ENCODE results near the gene TEX26. TPM values are rescaled to one million over a fixed set of nuclear protein-coding genes. Genes with fewer than 3 reads are reported as not detected.
"Not testable (repeated sequence)": the region's sequence is repeated elsewhere in the genome, so short reads cannot be mapped to it uniquely, and the experiment has no call there.

Gene TEX26
- polyA plus RNA-seq, 1 of the 3 experiments (the other 2 are of a cell fraction), result not detected

DNA sequence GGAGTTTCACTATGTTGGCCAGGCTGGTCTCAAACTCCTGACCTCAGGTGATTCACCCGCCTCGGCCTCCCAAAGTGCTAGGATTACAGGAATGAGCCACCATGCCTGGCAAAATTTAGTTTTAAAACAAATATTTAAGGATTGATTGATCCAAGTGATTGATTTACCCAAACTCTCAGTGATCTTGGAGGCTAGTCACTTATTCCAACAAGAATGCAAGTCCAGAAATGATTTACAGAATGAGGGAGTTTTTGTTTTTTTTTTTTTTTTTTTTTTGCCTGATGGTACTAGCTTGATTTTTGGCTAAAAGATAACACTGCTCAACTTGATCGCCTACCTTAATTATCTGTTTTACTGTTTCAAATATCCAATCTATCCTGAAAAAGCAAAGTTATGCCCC, 5.7 kb upstream of the TEX26 start:
- Histone ChIP-seq H3K27me3 (ENCODE audit: insufficient read depth) (no peaks in the 10 kb centered on the region), H3K4me2 (no peak overlapping the region), H4K20me1 (ENCODE audit: insufficient read depth) (no peaks in the 10 kb centered on the region), H3K4me3 (ENCODE audit: low read depth in 2 of 2, low read length in 1 of 2) (no peak overlapping the region), H3K79me2 (ENCODE audit: insufficient read depth) (no peaks in the 10 kb centered on the region), H2AFZ (ENCODE audit: low read depth) (no peak overlapping the region), H3K27ac (ENCODE audit: low read depth in 2 of 2, low read length in 1 of 2) (no peak overlapping the region), H3K9me3 (no peaks in the 10 kb centered on the region), H3K9me2 (no peaks in the 10 kb centered on the region), H3K36me3 (replicated peaks in 1 of 2; ENCODE audit: control insufficient read depth in 1 of 2, insufficient read depth in 2 of 2, low read length in 1 of 2) (no peaks in the 10 kb centered on the region), H3K4me1 (ENCODE audit: control insufficient read depth in 1 of 2, insufficient read depth in 2 of 2, low read depth in 1 of 2, low read length in 1 of 2) (peaks cover 0 to 7% of the 10 kb centered on the region in 2 experiments; a peak in 1 of 4 replicates), H3K9ac (no peak overlapping the region), H3F3A (replicated peaks; ENCODE audit: insufficient read depth) (no peaks in the 10 kb centered on the region)
- TF ChIP-seq TEAD4 (IDR thresholded peaks at IDR 0.05; ENCODE audit: borderline replicate concordance, insufficient read depth) (no peak), RFX5 (IDR thresholded peaks at IDR 0.05; ENCODE audit: low read length) (no peak), POLR2AphosphoS5 (IDR thresholded peaks at IDR 0.05; ENCODE audit: low read depth, low read length) (no peak), RXRA (IDR thresholded peaks at IDR 0.05; ENCODE audit: borderline replicate concordance, low read depth) (no peak)
- TF ChIP-seq, protein P1, sequence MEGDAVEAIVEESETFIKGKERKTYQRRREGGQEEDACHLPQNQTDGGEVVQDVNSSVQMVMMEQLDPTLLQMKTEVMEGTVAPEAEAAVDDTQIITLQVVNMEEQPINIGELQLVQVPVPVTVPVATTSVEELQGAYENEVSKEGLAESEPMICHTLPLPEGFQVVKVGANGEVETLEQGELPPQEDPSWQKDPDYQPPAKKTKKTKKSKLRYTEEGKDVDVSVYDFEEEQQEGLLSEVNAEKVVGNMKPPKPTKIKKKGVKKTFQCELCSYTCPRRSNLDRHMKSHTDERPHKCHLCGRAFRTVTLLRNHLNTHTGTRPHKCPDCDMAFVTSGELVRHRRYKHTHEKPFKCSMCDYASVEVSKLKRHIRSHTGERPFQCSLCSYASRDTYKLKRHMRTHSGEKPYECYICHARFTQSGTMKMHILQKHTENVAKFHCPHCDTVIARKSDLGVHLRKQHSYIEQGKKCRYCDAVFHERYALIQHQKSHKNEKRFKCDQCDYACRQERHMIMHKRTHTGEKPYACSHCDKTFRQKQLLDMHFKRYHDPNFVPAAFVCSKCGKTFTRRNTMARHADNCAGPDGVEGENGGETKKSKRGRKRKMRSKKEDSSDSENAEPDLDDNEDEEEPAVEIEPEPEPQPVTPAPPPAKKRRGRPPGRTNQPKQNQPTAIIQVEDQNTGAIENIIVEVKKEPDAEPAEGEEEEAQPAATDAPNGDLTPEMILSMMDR (IDR thresholded peaks at IDR 0.05), result no peak
- POLR2A ChIA-PET, result no interaction called here
- 87% methylated on average over 3 of the region's 3 CpGs for WGBS (ENCODE audit: low lambda C conversion rate)
- CTCF ChIA-PET, result no interaction called here
- DNase-seq, result no peak

DNA sequence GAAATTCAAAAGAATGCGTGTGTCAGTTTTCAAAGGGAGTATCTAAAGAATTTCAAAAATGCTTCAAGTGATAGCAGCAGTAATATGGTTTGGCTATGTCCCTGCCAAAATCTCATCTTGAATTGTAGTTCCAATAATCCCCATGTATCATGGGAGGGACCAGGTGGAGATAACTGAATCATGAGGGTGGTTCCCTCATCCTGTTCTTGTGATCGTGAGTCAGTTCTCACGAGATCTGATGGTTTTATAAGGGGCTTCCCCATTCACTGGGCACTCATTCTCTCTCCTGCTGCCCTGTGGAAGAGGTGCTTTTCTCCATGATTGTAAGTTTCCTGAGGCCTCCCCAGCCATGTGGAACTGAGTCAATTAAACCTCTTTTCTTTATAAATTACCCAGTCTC, 5.3 kb upstream of the TEX26 start:
- H3K27ac ChIP-seq (ENCODE audit: low read depth in 2 of 2, low read length in 1 of 2); POLR2A ChIA-PET; DNase-seq: not testable (repeated sequence)

DNA sequence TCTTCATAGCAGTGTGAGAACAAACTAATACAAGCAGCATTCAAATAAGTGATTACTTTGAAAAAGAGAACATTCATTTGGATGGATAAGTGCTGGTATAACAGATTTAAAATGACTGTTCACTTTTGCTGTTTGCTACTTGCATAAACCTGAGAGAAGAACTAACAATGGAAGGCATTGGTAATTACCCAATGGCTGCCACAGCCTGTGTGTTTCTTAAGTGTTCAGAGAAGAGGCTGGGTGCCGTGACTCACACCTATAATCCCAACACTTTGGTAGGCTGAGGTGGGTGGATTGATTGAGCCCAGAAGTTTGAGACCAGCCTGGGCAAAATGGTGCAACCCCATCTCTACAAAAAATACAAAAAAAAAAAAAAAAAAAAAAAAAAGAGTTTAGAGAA, 4.9 kb upstream of the TEX26 start:
- no peak overlapping the region for H3K27ac ChIP-seq (ENCODE audit: low read depth in 2 of 2, low read length in 1 of 2)

More for the DNA sequence above, 5.3 kb upstream of the TEX26 start:
- H2AFZ ChIP-seq (ENCODE audit: low read depth); H3K4me2 ChIP-seq; H4K20me1 ChIP-seq (ENCODE audit: insufficient read depth); H3K9me3 ChIP-seq; H3F3A ChIP-seq (replicated peaks; ENCODE audit: insufficient read depth); H3K9ac ChIP-seq; H3K27me3 ChIP-seq (ENCODE audit: insufficient read depth); H3K4me1 ChIP-seq (ENCODE audit: control insufficient read depth in 1 of 2, insufficient read depth in 2 of 2, low read depth in 1 of 2, low read length in 1 of 2); H3K9me2 ChIP-seq; CTCF ChIA-PET; H3K79me2 ChIP-seq (ENCODE audit: insufficient read depth); H3K4me3 ChIP-seq (ENCODE audit: low read depth in 2 of 2, low read length in 1 of 2); H3K36me3 ChIP-seq (replicated peaks in 1 of 2; ENCODE audit: control insufficient read depth in 1 of 2, insufficient read depth in 2 of 2, low read length in 1 of 2): not testable (repeated sequence)
- 77% methylated on average over 3 of the region's 3 CpGs for WGBS (ENCODE audit: low lambda C conversion rate)

More for the DNA sequence above, 4.9 kb upstream of the TEX26 start:
- Histone ChIP-seq H3K36me3 (replicated peaks in 1 of 2; ENCODE audit: control insufficient read depth in 1 of 2, insufficient read depth in 2 of 2, low read length in 1 of 2) (no peaks in the 10 kb centered on the region), H3K9ac (no peak overlapping the region), H3K4me3 (ENCODE audit: low read depth in 2 of 2, low read length in 1 of 2) (no peak overlapping the region), H3F3A (replicated peaks; ENCODE audit: insufficient read depth) (no peaks in the 10 kb centered on the region), H3K4me2 (no peak overlapping the region), H3K27me3 (ENCODE audit: insufficient read depth) (no peaks in the 10 kb centered on the region), H3K9me2 (no peaks in the 10 kb centered on the region), H2AFZ (ENCODE audit: low read depth) (no peak overlapping the region), H3K4me1 (ENCODE audit: control insufficient read depth in 1 of 2, insufficient read depth in 2 of 2, low read depth in 1 of 2, low read length in 1 of 2) (peaks cover 0 to 7% of the 10 kb centered on the region in 2 experiments; a peak in 1 of 4 replicates), H3K9me3 (no peaks in the 10 kb centered on the region), H3K79me2 (ENCODE audit: insufficient read depth) (no peaks in the 10 kb centered on the region), H4K20me1 (ENCODE audit: insufficient read depth) (no peaks in the 10 kb centered on the region)
- ChIA-PET POLR2A (no interaction called here), CTCF (no interaction called here)
- TF ChIP-seq, protein P2, sequence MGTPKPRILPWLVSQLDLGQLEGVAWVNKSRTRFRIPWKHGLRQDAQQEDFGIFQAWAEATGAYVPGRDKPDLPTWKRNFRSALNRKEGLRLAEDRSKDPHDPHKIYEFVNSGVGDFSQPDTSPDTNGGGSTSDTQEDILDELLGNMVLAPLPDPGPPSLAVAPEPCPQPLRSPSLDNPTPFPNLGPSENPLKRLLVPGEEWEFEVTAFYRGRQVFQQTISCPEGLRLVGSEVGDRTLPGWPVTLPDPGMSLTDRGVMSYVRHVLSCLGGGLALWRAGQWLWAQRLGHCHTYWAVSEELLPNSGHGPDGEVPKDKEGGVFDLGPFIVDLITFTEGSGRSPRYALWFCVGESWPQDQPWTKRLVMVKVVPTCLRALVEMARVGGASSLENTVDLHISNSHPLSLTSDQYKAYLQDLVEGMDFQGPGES (IDR thresholded peaks at IDR 0.05; ENCODE audit: low read depth, low read length), result no peak
- TF ChIP-seq YY1 (IDR thresholded peaks at IDR 0.05; ENCODE audit: low read depth) (no peak), GATA2 (CRISPR knock-in tag; IDR thresholded peaks at IDR 0.05) (no peak), EZH2phosphoT487 (IDR thresholded peaks at IDR 0.05; ENCODE audit: borderline replicate concordance, low read depth) (no peak)
- TF ChIP-seq, protein P3, sequence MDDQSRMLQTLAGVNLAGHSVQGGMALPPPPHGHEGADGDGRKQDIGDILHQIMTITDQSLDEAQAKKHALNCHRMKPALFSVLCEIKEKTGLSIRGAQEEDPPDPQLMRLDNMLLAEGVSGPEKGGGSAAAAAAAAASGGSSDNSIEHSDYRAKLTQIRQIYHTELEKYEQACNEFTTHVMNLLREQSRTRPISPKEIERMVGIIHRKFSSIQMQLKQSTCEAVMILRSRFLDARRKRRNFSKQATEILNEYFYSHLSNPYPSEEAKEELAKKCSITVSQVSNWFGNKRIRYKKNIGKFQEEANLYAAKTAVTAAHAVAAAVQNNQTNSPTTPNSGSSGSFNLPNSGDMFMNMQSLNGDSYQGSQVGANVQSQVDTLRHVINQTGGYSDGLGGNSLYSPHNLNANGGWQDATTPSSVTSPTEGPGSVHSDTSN (IDR thresholded peaks at IDR 0.05), result no peak
- TF ChIP-seq, protein P4, sequence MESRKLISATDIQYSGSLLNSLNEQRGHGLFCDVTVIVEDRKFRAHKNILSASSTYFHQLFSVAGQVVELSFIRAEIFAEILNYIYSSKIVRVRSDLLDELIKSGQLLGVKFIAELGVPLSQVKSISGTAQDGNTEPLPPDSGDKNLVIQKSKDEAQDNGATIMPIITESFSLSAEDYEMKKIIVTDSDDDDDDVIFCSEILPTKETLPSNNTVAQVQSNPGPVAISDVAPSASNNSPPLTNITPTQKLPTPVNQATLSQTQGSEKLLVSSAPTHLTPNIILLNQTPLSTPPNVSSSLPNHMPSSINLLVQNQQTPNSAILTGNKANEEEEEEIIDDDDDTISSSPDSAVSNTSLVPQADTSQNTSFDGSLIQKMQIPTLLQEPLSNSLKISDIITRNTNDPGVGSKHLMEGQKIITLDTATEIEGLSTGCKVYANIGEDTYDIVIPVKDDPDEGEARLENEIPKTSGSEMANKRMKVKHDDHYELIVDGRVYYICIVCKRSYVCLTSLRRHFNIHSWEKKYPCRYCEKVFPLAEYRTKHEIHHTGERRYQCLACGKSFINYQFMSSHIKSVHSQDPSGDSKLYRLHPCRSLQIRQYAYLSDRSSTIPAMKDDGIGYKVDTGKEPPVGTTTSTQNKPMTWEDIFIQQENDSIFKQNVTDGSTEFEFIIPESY (IDR thresholded peaks at IDR 0.05; ENCODE audit: borderline replicate concordance, low read depth), result no peak
- no peak for DNase-seq
- 80% methylated on average over 1 of the region's 1 CpG for WGBS (ENCODE audit: low lambda C conversion rate)

All from SK-N-SH (cell line).